CD4-positive, alpha-beta T cell treated with Interleukin-1 beta for 1 hour (primary cell): ENCODE measurements around the gene FER.
"Not testable (repeated sequence)": the region's sequence is repeated elsewhere in the genome, so short reads cannot be mapped to it uniquely, and the experiment has no call there.

ENCODE experiments used
- DNase-seq, 2 donors: peaks; one replicate each; pipeline ENCODE4 v3.0.0-alpha.2; 2020 to 2022

The FER gene

GRCh38 chr5:109145139-109145538 is 397.4 kb downstream of the FER start:
- DNase-seq = no peak

- DNase-seq = no peak
Observed at GRCh38 chr5:109146591-109146990, 398.9 kb downstream of the FER start.

- DNase-seq = no peak
Observed at GRCh38 chr5:109152565-109152964, 404.9 kb downstream of the FER start.

- DNase-seq = no peak
Observed at GRCh38 chr5:109155625-109156024, 407.9 kb downstream of the FER start.

GRCh38 chr5:109156885-109157284 is 409.2 kb downstream of the FER start:
- no peak for DNase-seq

GRCh38 chr5:109160468-109160867 is 412.8 kb downstream of the FER start:
- DNase-seq = no peak

GRCh38 chr5:109161914-109162683 is 414.4 kb downstream of the FER start:
- no peak for DNase-seq

GRCh38 chr5:109163336-109163735 is 415.6 kb downstream of the FER start:
- DNase-seq = no peak

GRCh38 chr5:109164001-109164400 is 416.3 kb downstream of the FER start:
- no peak for DNase-seq

GRCh38 chr5:109167586-109167985 is 419.9 kb downstream of the FER start:
- DNase-seq = no peak

- DNase-seq = no peak
Observed at GRCh38 chr5:109168151-109168550, 420.5 kb downstream of the FER start.

GRCh38 chr5:109170629-109171350 is 423.1 kb downstream of the FER start:
- DNase-seq = no peak

GRCh38 chr5:109171437-109172073 is 423.9 kb downstream of the FER start:
- not testable (repeated sequence) for DNase-seq

- DNase-seq = no peak
Observed at GRCh38 chr5:109173036-109173794, 425.5 kb downstream of the FER start.

- DNase-seq = no peak
Observed at GRCh38 chr5:109177227-109177626, 429.5 kb downstream of the FER start.

- no peak for DNase-seq
Observed at GRCh38 chr5:109177782-109178181, 430.1 kb downstream of the FER start.

GRCh38 chr5:109180668-109181067 is 433.0 kb downstream of the FER start:
- DNase-seq = no peak

- DNase-seq = no peak
Observed at GRCh38 chr5:109186759-109187158, 439.1 kb downstream of the FER start.

- peak in 1 of 2 donors; percentile 2 for DNase-seq
Observed at GRCh38 chr5:109191153-109191558, 443.5 kb downstream of the FER start.

GRCh38 chr5:109192027-109192426 is 444.3 kb downstream of the FER start:
- no peak for DNase-seq

GRCh38 chr5:109192555-109193281 is 445.0 kb downstream of the FER start:
- no peak for DNase-seq

GRCh38 chr5:109195667-109196066 is 448.0 kb downstream of the FER start:
- no peak for DNase-seq
